CD4-positive, alpha-beta T cell treated with Interleukin-17A for 1 hour (primary cell): Measurements from ENCODE around the gene CYP2B6.
"Not testable (repeated sequence)": the region's sequence is repeated elsewhere in the genome, so short reads cannot be mapped to it uniquely, and the experiment has no call there.

Source experiments
- DNase-seq: peaks from one replicate; pipeline ENCODE4 v3.0.0-alpha.2; 2020

Gene CYP2B6

GRCh38 chr19:40981591-40981990, 9.5 kb upstream of the CYP2B6 start:
- no peak for DNase-seq

- DNase-seq: no peak
Observed at GRCh38 chr19:40982594-40983101, 8.4 kb upstream of the CYP2B6 start.

GRCh38 chr19:40989453-40989852, 1.6 kb upstream of the CYP2B6 start:
- no peak for DNase-seq

GRCh38 chr19:40995355-40995754, 4.3 kb downstream of the CYP2B6 start:
- DNase-seq: no peak

- not testable (repeated sequence) for DNase-seq
Observed at GRCh38 chr19:40999018-40999417, 7.9 kb downstream of the CYP2B6 start.

- no peak for DNase-seq
Observed at GRCh38 chr19:41000310-41000737, 9.2 kb downstream of the CYP2B6 start.

GRCh38 chr19:41001243-41001971, 10.3 kb downstream of the CYP2B6 start:
- DNase-seq: no peak

GRCh38 chr19:41003656-41004055, 12.6 kb downstream of the CYP2B6 start:
- DNase-seq: not testable (repeated sequence)

GRCh38 chr19:41009700-41010235, 18.7 kb downstream of the CYP2B6 start:
- DNase-seq: no peak

- DNase-seq: no peak
Observed at GRCh38 chr19:41013359-41013758, 22.3 kb downstream of the CYP2B6 start.

- no peak for DNase-seq
Observed at GRCh38 chr19:41014643-41015042, 23.6 kb downstream of the CYP2B6 start.

GRCh38 chr19:41016488-41017071, 25.5 kb downstream of the CYP2B6 start:
- DNase-seq: no peak

- DNase-seq: no peak
Observed at GRCh38 chr19:41018736-41019290, 27.7 kb downstream of the CYP2B6 start.

- no peak for DNase-seq
Observed at GRCh38 chr19:41019346-41019745, 28.3 kb downstream of the CYP2B6 start.

- no peak for DNase-seq
Observed at GRCh38 chr19:41023193-41023592, 32.1 kb downstream of the CYP2B6 start.

- DNase-seq: no peak
Observed at GRCh38 chr19:41025411-41025810, 34.3 kb downstream of the CYP2B6 start.

GRCh38 chr19:41025871-41026270, 34.8 kb downstream of the CYP2B6 start:
- no peak for DNase-seq

- DNase-seq: no peak
Observed at GRCh38 chr19:41027273-41027967, 36.3 kb downstream of the CYP2B6 start.

GRCh38 chr19:41029524-41030432, 38.7 kb downstream of the CYP2B6 start:
- no peak for DNase-seq

- no peak for DNase-seq
Observed at GRCh38 chr19:41030651-41031050, 39.6 kb downstream of the CYP2B6 start.

- no peak for DNase-seq
Observed at GRCh38 chr19:41031916-41032315, 40.8 kb downstream of the CYP2B6 start.

- DNase-seq: not testable (repeated sequence)
Observed at GRCh38 chr19:41033324-41033723, 42.2 kb downstream of the CYP2B6 start.
